ENCODE measurements around the gene HMX1.

HMX1 gene

GRCh38 chr4:8891646-8892555 is 20.3 kb upstream of the HMX1 start:
- DNase-seq, result no peak

- DNase-seq, result no peak
Observed at GRCh38 chr4:8891255-8891645, 19.6 kb upstream of the HMX1 start.

GRCh38 chr4:8888856-8889255 is 17.2 kb upstream of the HMX1 start:
- no peak for DNase-seq

GRCh38 chr4:8886612-8887406 is 15.2 kb upstream of the HMX1 start:
- no peak for DNase-seq

- DNase-seq, result no peak
Observed at GRCh38 chr4:8882239-8882638, 10.6 kb upstream of the HMX1 start.

- no peak for DNase-seq
Observed at GRCh38 chr4:8880851-8881250, 9.2 kb upstream of the HMX1 start.

- no peak for DNase-seq
Observed at GRCh38 chr4:8879574-8879973, 7.9 kb upstream of the HMX1 start.

- DNase-seq, result no peak
Observed at GRCh38 chr4:8878421-8878820, 6.8 kb upstream of the HMX1 start.

- no peak for DNase-seq
Observed at GRCh38 chr4:8877780-8878040, 6.1 kb upstream of the HMX1 start.

GRCh38 chr4:8876982-8877779 is 5.5 kb upstream of the HMX1 start:
- DNase-seq, result no peak

GRCh38 chr4:8874896-8875680 is 3.4 kb upstream of the HMX1 start:
- no peak for DNase-seq

GRCh38 chr4:8874003-8874895 is 2.6 kb upstream of the HMX1 start:
- DNase-seq, result no peak

GRCh38 chr4:8872402-8873291 is 1.0 kb upstream of the HMX1 start:
- DNase-seq, result no peak

GRCh38 chr4:8870647-8871416 is 807 bp downstream of the HMX1 start:
- no peak for DNase-seq

GRCh38 chr4:8869898-8870646 is 1.6 kb downstream of the HMX1 start:
- DNase-seq, result no peak

- DNase-seq, result no peak
Observed at GRCh38 chr4:8869002-8869897, 2.4 kb downstream of the HMX1 start.

- no peak for DNase-seq
Observed at GRCh38 chr4:8868321-8869001, 3.2 kb downstream of the HMX1 start.

Data from SIG-M5 (cell line).